PFSK-1 (cell line): ENCODE measurements around the gene KICS2.

ENCODE experiments used
- FOXP2 ChIP-seq: optimal IDR thresholded peaks from 2 replicates; pipeline ENCODE3; 2011; ENCODE audit warnings: borderline replicate concordance, control low read depth, inconsistent platforms; ENCODE audit not compliant: insufficient read depth; ENCODE audit errors: extremely low read length, extremely low read depth
- POLR2AphosphoS5 ChIP-seq: IDR thresholded peaks from 2 replicates; pipeline ENCODE4 v1.6.1; 2012; ENCODE audit warnings: low read depth, mild to moderate bottlenecking, control low read depth, low read length, moderate library complexity
- SIN3A ChIP-seq: IDR thresholded peaks from 2 replicates; pipeline ENCODE4 v1.6.1; 2012; ENCODE audit warnings: mild to moderate bottlenecking, low read length, moderate library complexity, borderline replicate concordance; ENCODE audit not compliant: insufficient read depth
- TAF1 ChIP-seq: IDR thresholded peaks from 2 replicates; pipeline ENCODE4 v1.6.1; 2012; ENCODE audit warnings: low read length, control low read depth, borderline replicate concordance; ENCODE audit not compliant: insufficient read depth
- TF ChIP-seq, protein P1 (sequence below), 2 experiments: IDR thresholded peaks; 2 replicates each; pipeline versions ENCODE4 v1.6.1 to v1.8.0; 2011 to 2012; ENCODE audit warnings: low read depth in 2 of 2, low read length in 2 of 2, control low read depth in 1 of 2, inconsistent platforms in 1 of 2, mild to moderate bottlenecking in 1 of 2, moderate library complexity in 1 of 2; ENCODE audit not compliant: insufficient read depth in 1 of 2

DNA sequence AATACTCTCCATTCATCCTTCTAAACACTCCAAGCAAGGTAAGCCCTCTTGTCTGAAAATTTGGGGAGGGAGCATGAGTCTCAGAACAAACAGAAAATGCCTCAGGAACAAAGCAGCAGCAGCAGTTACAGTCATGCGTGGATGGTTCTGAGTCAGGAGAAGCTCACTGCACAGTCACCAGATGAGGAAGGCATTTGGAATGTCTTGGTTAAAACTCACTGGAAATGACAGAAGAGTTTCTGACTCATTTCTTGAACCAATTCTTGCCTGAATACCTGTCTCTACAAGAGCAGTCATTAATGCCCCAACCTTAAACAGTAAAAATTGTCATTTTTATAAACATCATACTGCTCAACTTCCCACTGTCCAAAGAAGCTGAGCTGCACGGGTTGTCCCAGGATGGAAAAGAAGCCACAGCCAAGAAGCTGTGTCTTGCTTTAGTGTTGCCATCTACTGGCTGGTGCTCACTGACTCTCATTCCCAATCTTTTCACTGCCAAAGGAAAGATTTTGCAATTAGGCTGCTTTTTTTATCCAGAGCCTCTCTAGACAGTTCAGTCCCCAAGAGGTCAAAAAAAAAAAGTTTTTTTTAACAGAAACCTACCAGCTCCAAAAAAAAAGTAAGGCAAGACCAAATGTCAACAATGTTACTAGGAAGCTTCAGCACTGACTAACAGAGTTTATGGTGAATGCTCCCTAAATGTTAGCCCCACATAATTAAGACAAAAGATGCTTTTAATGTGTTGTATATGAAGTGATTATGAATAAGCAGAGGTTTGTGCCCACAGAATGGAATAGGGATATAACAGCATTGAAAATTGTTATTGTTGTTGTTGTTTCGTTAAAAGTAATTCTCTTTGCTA is 40.4 kb downstream of the KICS2 start:
- TF ChIP-seq POLR2AphosphoS5 (no peak), TAF1 (no peak), FOXP2 (no peak), SIN3A (no peak)
- TF ChIP-seq, protein P1, sequence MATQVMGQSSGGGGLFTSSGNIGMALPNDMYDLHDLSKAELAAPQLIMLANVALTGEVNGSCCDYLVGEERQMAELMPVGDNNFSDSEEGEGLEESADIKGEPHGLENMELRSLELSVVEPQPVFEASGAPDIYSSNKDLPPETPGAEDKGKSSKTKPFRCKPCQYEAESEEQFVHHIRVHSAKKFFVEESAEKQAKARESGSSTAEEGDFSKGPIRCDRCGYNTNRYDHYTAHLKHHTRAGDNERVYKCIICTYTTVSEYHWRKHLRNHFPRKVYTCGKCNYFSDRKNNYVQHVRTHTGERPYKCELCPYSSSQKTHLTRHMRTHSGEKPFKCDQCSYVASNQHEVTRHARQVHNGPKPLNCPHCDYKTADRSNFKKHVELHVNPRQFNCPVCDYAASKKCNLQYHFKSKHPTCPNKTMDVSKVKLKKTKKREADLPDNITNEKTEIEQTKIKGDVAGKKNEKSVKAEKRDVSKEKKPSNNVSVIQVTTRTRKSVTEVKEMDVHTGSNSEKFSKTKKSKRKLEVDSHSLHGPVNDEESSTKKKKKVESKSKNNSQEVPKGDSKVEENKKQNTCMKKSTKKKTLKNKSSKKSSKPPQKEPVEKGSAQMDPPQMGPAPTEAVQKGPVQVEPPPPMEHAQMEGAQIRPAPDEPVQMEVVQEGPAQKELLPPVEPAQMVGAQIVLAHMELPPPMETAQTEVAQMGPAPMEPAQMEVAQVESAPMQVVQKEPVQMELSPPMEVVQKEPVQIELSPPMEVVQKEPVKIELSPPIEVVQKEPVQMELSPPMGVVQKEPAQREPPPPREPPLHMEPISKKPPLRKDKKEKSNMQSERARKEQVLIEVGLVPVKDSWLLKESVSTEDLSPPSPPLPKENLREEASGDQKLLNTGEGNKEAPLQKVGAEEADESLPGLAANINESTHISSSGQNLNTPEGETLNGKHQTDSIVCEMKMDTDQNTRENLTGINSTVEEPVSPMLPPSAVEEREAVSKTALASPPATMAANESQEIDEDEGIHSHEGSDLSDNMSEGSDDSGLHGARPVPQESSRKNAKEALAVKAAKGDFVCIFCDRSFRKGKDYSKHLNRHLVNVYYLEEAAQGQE (IDR thresholded peaks at IDR 0.05; ENCODE audit: insufficient read depth in 1 of 2, low read depth in 2 of 2, low read length in 2 of 2): no peak
